ENCODE measurements around the gene INAVA. TPM values are rescaled to one million over a fixed set of nuclear protein-coding genes. Genes with fewer than 3 reads are reported as not detected.
"Not testable (repeated sequence)": the region's sequence is repeated elsewhere in the genome, so short reads cannot be mapped to it uniquely, and the experiment has no call there.

The INAVA gene
- total and polyA plus RNA-seq, 11 donors, result 0.07 to 0.43 (median 0.11) TPM; not detected in 4

DNA sequence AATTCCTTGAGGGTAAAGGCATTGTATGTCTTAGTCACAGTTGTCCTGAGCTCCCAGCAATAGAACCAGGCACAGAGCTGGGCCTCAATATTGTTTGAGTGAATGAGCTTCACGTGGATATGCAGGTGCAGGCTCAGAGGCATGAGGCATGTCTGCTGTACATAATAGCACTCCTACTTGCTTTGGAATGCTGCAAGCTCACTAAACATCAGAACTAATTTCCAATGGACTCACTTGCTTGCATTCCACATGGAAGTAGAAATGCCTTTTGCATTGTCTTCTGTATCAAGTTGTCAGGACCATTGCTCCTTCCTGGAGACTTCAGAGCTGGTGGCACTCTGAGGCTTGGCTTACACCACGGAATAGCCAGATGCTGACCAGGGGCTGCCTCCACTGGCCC, 37.1 kb downstream of the INAVA start:
- H3K9me3 ChIP-seq, result no peaks in the 10 kb centered on the region
- TF ChIP-seq POLR2A (IDR thresholded peaks at IDR 0.05), result no peak
- H3K27me3 ChIP-seq, result peaks cover 0 to 1% (median 0%) of the 10 kb centered on the region in 9 donors
- intact Hi-C loops (cut with DNase I), result no loop called here
- H3K4me3 ChIP-seq, result no peak overlapping the region
- no peak overlapping the region for H3K27ac ChIP-seq
- ATAC-seq (no peak), DNase-seq (no peak)
- WGBS, 4 donors, result 85 to 93% (median 88%) methylated on average over 2 of the region's 2 CpGs
- H3K4me1 ChIP-seq, result no peaks in the 10 kb centered on the region
- H3K36me3 ChIP-seq, result no peaks in the 10 kb centered on the region

DNA sequence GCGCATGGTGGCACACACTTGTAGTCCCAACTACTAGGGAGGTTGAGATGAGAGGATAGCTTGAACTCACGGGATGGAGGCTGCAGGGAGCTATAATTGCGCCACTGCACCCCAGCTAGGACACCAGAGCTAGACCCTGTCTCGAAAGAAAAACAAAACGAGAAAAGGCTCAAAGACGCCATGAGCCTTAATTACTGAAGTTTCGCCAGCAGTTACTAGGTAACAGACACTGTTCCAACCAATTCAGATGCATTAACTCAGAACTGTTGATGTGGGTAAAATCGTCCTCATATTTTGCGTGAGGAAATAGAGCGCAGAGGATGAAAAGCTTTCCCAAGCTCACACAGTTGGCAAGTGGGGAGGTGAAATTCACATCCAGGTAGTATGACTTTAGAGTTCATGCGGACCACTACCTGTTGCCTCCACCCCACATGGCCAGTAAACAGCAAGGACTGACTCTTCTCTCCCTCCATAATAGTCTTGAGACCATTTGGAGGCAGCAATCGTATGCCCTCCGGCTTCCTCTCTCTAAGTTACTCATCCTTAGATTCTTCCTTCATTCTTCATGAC, 40.1 kb downstream of the INAVA start:
- ATAC-seq (no peak), DNase-seq (no peak)
- no peaks in the 10 kb centered on the region for H3K9me3 ChIP-seq
- H3K4me1 ChIP-seq, result no peaks in the 10 kb centered on the region
- H3K36me3 ChIP-seq, result no peaks in the 10 kb centered on the region
- 91 to 95% (median 94%) methylated on average over 13 of the region's 13 CpGs for WGBS, 4 donors
- no peak overlapping the region for H3K4me3 ChIP-seq
- intact Hi-C loops (cut with DNase I), result no loop called here
- H3K27ac ChIP-seq, result no peak overlapping the region
- no peak for TF ChIP-seq POLR2A (IDR thresholded peaks at IDR 0.05)
- TF ChIP-seq, protein P1, sequence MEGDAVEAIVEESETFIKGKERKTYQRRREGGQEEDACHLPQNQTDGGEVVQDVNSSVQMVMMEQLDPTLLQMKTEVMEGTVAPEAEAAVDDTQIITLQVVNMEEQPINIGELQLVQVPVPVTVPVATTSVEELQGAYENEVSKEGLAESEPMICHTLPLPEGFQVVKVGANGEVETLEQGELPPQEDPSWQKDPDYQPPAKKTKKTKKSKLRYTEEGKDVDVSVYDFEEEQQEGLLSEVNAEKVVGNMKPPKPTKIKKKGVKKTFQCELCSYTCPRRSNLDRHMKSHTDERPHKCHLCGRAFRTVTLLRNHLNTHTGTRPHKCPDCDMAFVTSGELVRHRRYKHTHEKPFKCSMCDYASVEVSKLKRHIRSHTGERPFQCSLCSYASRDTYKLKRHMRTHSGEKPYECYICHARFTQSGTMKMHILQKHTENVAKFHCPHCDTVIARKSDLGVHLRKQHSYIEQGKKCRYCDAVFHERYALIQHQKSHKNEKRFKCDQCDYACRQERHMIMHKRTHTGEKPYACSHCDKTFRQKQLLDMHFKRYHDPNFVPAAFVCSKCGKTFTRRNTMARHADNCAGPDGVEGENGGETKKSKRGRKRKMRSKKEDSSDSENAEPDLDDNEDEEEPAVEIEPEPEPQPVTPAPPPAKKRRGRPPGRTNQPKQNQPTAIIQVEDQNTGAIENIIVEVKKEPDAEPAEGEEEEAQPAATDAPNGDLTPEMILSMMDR (IDR thresholded peaks at IDR 0.05), result no peak
- H3K27me3 ChIP-seq, result no peaks in the 10 kb centered on the region

DNA sequence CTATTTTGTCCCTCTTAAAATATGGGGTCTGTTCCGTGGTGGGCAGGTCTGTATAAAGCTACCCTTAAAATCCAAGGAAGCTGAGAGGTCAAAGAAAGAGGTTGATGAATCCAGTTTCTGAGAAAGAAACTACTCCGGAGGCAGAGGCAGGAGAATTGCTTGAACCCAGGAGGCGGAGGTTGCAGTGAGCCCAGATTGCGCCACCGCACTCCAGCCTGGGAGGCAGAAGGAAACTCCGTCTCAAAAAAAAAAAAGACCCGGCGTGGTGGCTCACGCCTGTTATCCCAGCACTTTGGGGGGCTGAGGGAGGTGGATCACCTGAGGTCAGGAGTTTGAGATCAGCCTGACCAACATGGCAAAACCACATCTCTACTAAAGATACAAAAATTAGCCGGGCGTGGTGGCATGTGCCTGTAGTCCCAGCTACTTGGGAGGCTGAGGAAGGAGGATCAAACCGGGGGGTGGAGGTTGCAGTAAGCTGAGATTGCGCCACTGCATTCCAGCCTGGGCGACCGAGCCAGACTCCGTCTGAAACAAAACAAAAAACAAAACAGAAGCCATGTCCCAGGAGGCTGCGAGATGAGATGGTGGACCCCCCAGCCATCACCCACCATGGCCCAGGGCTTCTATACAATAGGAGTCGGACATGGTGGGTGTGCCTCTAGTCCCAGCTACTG, 40.7 kb downstream of the INAVA start:
- H3K4me3 ChIP-seq; DNase-seq; H3K4me1 ChIP-seq; H3K27ac ChIP-seq; H3K36me3 ChIP-seq; intact Hi-C loops (cut with DNase I); H3K27me3 ChIP-seq; ATAC-seq; H3K9me3 ChIP-seq: not testable (repeated sequence)
- WGBS, 4 donors, result 91 to 94% (median 93%) methylated on average over 18 of the region's 18 CpGs

DNA sequence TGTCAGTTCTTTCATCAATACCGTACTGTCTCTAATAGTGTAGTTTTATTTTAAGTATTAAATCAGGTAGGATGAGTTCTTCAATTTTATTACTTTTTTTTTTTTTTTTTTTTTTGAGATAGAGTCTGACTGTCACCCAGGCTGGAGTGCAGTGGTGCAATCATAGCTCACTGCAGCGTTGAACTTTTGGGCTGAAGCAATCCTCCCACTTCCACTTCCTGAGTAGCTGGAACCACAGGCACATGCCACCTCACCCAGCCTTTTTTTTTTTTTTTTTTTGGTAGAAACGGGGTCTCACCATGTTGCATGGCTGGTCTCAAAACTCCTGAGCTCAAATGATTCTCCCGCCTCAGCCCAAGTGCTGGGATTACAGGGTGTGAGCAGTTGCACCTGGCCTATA, 44.3 kb downstream of the INAVA start:
- DNase-seq, result peak in 1 of 5 donors; percentile 11
- H3K9me3 ChIP-seq, result peaks cover 0 to 21% (median 0%) of the 10 kb centered on the region in 12 donors
- ATAC-seq, result no peak
- intact Hi-C loops (cut with DNase I), result no loop called here
- H3K4me1 ChIP-seq, result no peaks in the 10 kb centered on the region
- no peak overlapping the region for H3K4me3 ChIP-seq
- no peaks in the 10 kb centered on the region for H3K36me3 ChIP-seq
- TF ChIP-seq, protein P1 (IDR thresholded peaks at IDR 0.05), result no peak
- TF ChIP-seq POLR2A (IDR thresholded peaks at IDR 0.05), result no peak
- H3K27me3 ChIP-seq, result no peaks in the 10 kb centered on the region
- no peak overlapping the region for H3K27ac ChIP-seq
- WGBS, 4 donors, result 61 to 72% (median 67%) methylated on average over 4 of the region's 4 CpGs

DNA sequence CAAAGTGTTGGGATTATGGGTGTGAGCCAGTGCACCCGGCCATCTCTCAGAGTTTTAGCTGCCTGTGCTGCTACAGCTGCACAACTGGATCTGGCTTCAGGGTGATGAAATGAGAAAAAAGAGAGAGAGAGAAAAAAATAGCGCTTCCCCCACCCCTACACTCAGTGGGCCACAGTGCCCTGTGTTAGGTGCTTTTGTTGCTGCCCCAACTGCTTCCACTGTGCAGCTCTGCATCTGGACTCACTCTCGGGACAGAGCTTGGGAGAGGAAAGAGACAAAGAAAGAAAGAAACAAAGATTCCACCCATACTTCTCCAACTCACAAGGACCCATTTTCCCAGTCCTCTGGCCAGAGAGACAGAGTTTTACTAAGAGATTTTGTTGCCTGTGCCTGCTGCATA, 50.4 kb downstream of the INAVA start:
- ATAC-seq (no peak), DNase-seq (no peak)
- Histone ChIP-seq H3K4me3 (no peak overlapping the region), H3K27ac (no peak overlapping the region), H3K36me3 (no peaks in the 10 kb centered on the region), H3K9me3 (peaks cover 0 to 26% (median 2%) of the 10 kb centered on the region in 12 donors), H3K4me1 (no peaks in the 10 kb centered on the region), H3K27me3 (no peaks in the 10 kb centered on the region)
- intact Hi-C loops (cut with DNase I), result no loop called here
- no peak for TF ChIP-seq POLR2A (IDR thresholded peaks at IDR 0.05)
- TF ChIP-seq, protein P1 (IDR thresholded peaks at IDR 0.05), result no peak
- whole genome bisulfite sequencing, 4 donors, result 55 to 67% (median 64%) methylated on average over 3 of the region's 3 CpGs

Data from heart left ventricle (tissue), 16 donors.